Tibial artery (tissue), 4 donors: ENCODE results near the gene NFATC1.

Source experiments
- DNase-seq, 2 donors: peaks; one replicate each; pipeline ENCODE4 v3.0.0-alpha.2; 2019
- H3K27ac ChIP-seq, 2 donors: fragments of 200-600 bp; sonication (generic) in 1 of 2; 1 replicate in 1 of 2; 2 replicates in 1 of 2; pipeline ENCODE4 v1.5.1; 2018 to 2019; ENCODE audit warnings: mild to moderate bottlenecking in 1 of 2
- H3K27me3 ChIP-seq, 2 donors: fragments of 200-600 bp; sonication (generic) in 1 of 2; one replicate each; pipeline versions ENCODE4 v1.5.1 to v1.6.0; 2016 to 2019
- H3K36me3 ChIP-seq, 3 donors: fragments of 200-600 bp; sonication (generic) in 2 of 3; one replicate each; pipeline ENCODE4 v1.5.1; 2016 to 2019; ENCODE audit warnings: mild to moderate bottlenecking in 2 of 3
- H3K4me1 ChIP-seq, 4 donors: fragments of 200-600 bp; sonication (generic) in 2 of 4; 1 replicate in 3 of 4; 2 replicates in 1 of 4; pipeline ENCODE4 v1.5.1; 2016 to 2019
- H3K4me3 ChIP-seq, 2 donors: fragments of 200-600 bp; sonication (generic) in 1 of 2; 1 replicate in 1 of 2; 2 replicates in 1 of 2; pipeline ENCODE4 v1.5.1; 2018 to 2019; ENCODE audit warnings: mild to moderate bottlenecking in 2 of 2
- H3K9me3 ChIP-seq, 3 donors: fragments of 200-600 bp; sonication (generic) in 1 of 3; one replicate each; pipeline ENCODE4 v1.5.1; 2016 to 2019
- CTCF ChIP-seq, 2 experiments: fragments of 200-600 bp in 1 of 2; fragments of 450-650 bp in 1 of 2; IDR thresholded peaks; one replicate each; pipeline ENCODE4 v1.5.1; 2017 to 2019; ENCODE audit warnings: antibody characterized with exemption in 2 of 2, mild to moderate bottlenecking in 1 of 2, moderate library complexity in 1 of 2
- intact Hi-C: fragments of 100-400 bp; cut with DNase I; formaldehyde crosslinking; loops from one replicate; pipeline ENCODE4 v1.15.0; 2023; ENCODE audit warnings: low total_unique reads

The NFATC1 gene

GRCh38 chr18:79439628-79440023 is 43.9 kb downstream of the NFATC1 start:
- H3K27ac ChIP-seq, result no peak overlapping the region
- peaks cover 0 to 20% (median 7%) of the 10 kb centered on the region in 3 donors for H3K36me3 ChIP-seq
- DNase-seq, result no peak
- no peaks in the 10 kb centered on the region for H3K9me3 ChIP-seq
- H3K4me3 ChIP-seq, result no peak overlapping the region
- H3K4me1 ChIP-seq, result peaks cover 0 to 14% (median 10%) of the 10 kb centered on the region in 4 donors
- H3K27me3 ChIP-seq, result no peaks in the 10 kb centered on the region
- no peak for TF ChIP-seq CTCF (IDR thresholded peaks at IDR 0.05)
- intact Hi-C loops, result no loop called here

GRCh38 chr18:79440316-79441110 is 44.8 kb downstream of the NFATC1 start:
- Histone ChIP-seq H3K27ac (no peak overlapping the region), H3K27me3 (no peaks in the 10 kb centered on the region), H3K36me3 (peaks cover 0 to 15% (median 3%) of the 10 kb centered on the region in 3 donors), H3K4me1 (peaks cover 0 to 19% (median 13%) of the 10 kb centered on the region in 4 donors), H3K9me3 (no peaks in the 10 kb centered on the region), H3K4me3 (no peak overlapping the region)
- TF ChIP-seq CTCF (IDR thresholded peaks at IDR 0.05), result no peak
- no peak for DNase-seq
- intact Hi-C loops, result no loop called here

- intact Hi-C loops, result no loop called here
- no peaks in the 10 kb centered on the region for H3K27me3 ChIP-seq
- H3K36me3 ChIP-seq, result peaks cover 0 to 10% (median 0%) of the 10 kb centered on the region in 3 donors
- no peak overlapping the region for H3K27ac ChIP-seq
- peaks cover 0 to 26% (median 21%) of the 10 kb centered on the region in 4 donors for H3K4me1 ChIP-seq
- DNase-seq, result no peak
- no peaks in the 10 kb centered on the region for H3K9me3 ChIP-seq
- TF ChIP-seq CTCF (IDR thresholded peaks at IDR 0.05), result no peak
- no peak overlapping the region for H3K4me3 ChIP-seq
Observed at GRCh38 chr18:79441420-79441819, 45.7 kb downstream of the NFATC1 start.

- no peak for TF ChIP-seq CTCF (IDR thresholded peaks at IDR 0.05)
Observed at GRCh38 chr18:79442508-79443221, 46.9 kb downstream of the NFATC1 start.

GRCh38 chr18:79445221-79445620 is 49.5 kb downstream of the NFATC1 start:
- Histone ChIP-seq H3K27me3 (no peaks in the 10 kb centered on the region), H3K4me1 (peaks cover 0 to 26% (median 21%) of the 10 kb centered on the region in 4 donors), H3K4me3 (no peak overlapping the region), H3K27ac (no peak overlapping the region), H3K36me3 (peaks cover 11 to 23% (median 22%) of the 10 kb centered on the region in 3 donors), H3K9me3 (no peaks in the 10 kb centered on the region)
- DNase-seq, result no peak
- no peak for TF ChIP-seq CTCF (IDR thresholded peaks at IDR 0.05)
- intact Hi-C loops, result no loop called here

More at GRCh38 chr18:79442508-79443221, 46.9 kb downstream of the NFATC1 start:
- H3K9me3 ChIP-seq, result no peaks in the 10 kb centered on the region
- intact Hi-C loops, result no loop called here
- peaks cover 0 to 26% (median 21%) of the 10 kb centered on the region in 4 donors for H3K4me1 ChIP-seq
- H3K27me3 ChIP-seq, result no peaks in the 10 kb centered on the region
- H3K27ac ChIP-seq, result no peak overlapping the region
- H3K36me3 ChIP-seq, result peaks cover 0 to 1% (median 0%) of the 10 kb centered on the region in 3 donors
- no peak overlapping the region for H3K4me3 ChIP-seq
- peak in 1 of 2 donors; percentile 47 for DNase-seq
